K562 (cell line): ENCODE measurements around the gene PLXNA2. TPM values are rescaled to one million over a fixed set of nuclear protein-coding genes. Genes with fewer than 3 reads are reported as not detected.

Experiments used
- ATAC-seq: fragments of 200-7000 bp; cut with Tn5 transposase; 3 replicates; pipeline ENCODE4 v1.9.1; 2020; ENCODE audit warnings: moderate library complexity
- BruUV-seq: library from RNA; stranded (reverse); fragments of 400-500 nt; replicated peaks from 2 replicates; lab custom pipeline; 2021; lab: Mats Ljungman, UMichigan
- CTCF ChIA-PET: fragments of 300-600 bp; formaldehyde crosslinking; extraction: SDS; loops from one replicate; lab custom pipeline; 2021; ENCODE audit warnings: low intra/inter-chr PET ratio; lab: Yijun Ruan, JAX
- POLR2A ChIA-PET: fragments of 300-600, 350-650 bp; sonication (Branson Sonifier 250); formaldehyde crosslinking; extraction: SDS; loops from one replicate; lab custom pipeline; 2021; ENCODE audit warnings: antibody characterized with exemption, inconsistent platforms; lab: Yijun Ruan, JAX
- DNase-seq, 4 experiments: peaks; one replicate each; pipeline versions ENCODE4 v3.0.0 to v3.0.0-alpha.2; 2011 to 2018; ENCODE audit warnings: low spot score in 3 of 4, mixed read lengths in 3 of 4; ENCODE audit errors: extremely low read depth in 1 of 4
- FAIRE-seq: peaks from 2 replicates; lab custom pipeline; 2011; peaks lifted over from hg19 to GRCh38; lab: Jason Lieb, UNC
- H2AFZ ChIP-seq: 2 replicates; pipeline ENCODE4 v1.6.0; 2011; ENCODE audit warnings: low read depth, low read length, control low read depth, inconsistent platforms
- H3K27ac ChIP-seq: fragments of 200-600 bp; 3 replicates; pipeline ENCODE4 v1.8.0; 2011; ENCODE audit warnings: low read depth, mild to moderate bottlenecking, control low read depth, inconsistent platforms, low read length, moderate library complexity, mixed read lengths; ENCODE audit errors: extremely low read depth
- H3K27me3 ChIP-seq, 2 experiments: fragments of 300-600 bp in 1 of 2; 2 replicates in 1 of 2; 3 replicates in 1 of 2; pipeline versions ENCODE4 v1.6.0 to v1.8.0; 2011; ENCODE audit warnings: inconsistent platforms in 2 of 2, low read length in 2 of 2, mild to moderate bottlenecking in 1 of 2, mixed read lengths in 1 of 2, moderate library complexity in 1 of 2; ENCODE audit not compliant: control insufficient read depth in 2 of 2, insufficient read depth in 2 of 2
- H3K36me3 ChIP-seq: fragments of 300-600 bp; 3 replicates; pipeline ENCODE4 v1.8.0; 2011; ENCODE audit warnings: mild to moderate bottlenecking, low read length, inconsistent platforms; ENCODE audit not compliant: control insufficient read depth, insufficient read depth
- H3K4me1 ChIP-seq, 2 experiments: fragments of 200-600 bp in 1 of 2; replicated peaks in 1 of 2; 2 replicates in 1 of 2; 3 replicates in 1 of 2; pipeline versions ENCODE4 v1.5.1 to v1.8.0; 2011; ENCODE audit warnings: inconsistent platforms in 2 of 2, low read length in 2 of 2, mild to moderate bottlenecking in 1 of 2, mixed read lengths in 1 of 2, moderate library complexity in 1 of 2; ENCODE audit not compliant: control insufficient read depth in 2 of 2, insufficient read depth in 2 of 2
- H3K4me2 ChIP-seq: 2 replicates; pipeline ENCODE4 v1.6.1; 2011; ENCODE audit warnings: low read length, control low read depth, inconsistent platforms, mixed read lengths; ENCODE audit not compliant: insufficient read depth
- H3K4me3 ChIP-seq: fragments of 200-600 bp; sonication (generic), shearing (Covaris generic); 2 replicates; pipeline ENCODE4 v1.5.1; 2016; ENCODE audit warnings: control low read depth, inconsistent platforms
- H3K79me2 ChIP-seq: fragments of 200-600 bp; 3 replicates; pipeline ENCODE4 v1.8.0; 2011; ENCODE audit warnings: low read length, inconsistent platforms; ENCODE audit not compliant: control insufficient read depth, insufficient read depth
- H3K9ac ChIP-seq, 2 experiments: 2 replicates each; pipeline versions ENCODE4 v1.6.0 to v1.6.1; 2011; ENCODE audit warnings: low read depth in 2 of 2, low read length in 2 of 2, control low read depth in 1 of 2, inconsistent platforms in 1 of 2, mild to moderate bottlenecking in 1 of 2, mixed read lengths in 1 of 2; ENCODE audit not compliant: insufficient read depth in 1 of 2
- H3K9me1 ChIP-seq: one replicate; pipeline ENCODE4 v1.6.0; 2011; ENCODE audit warnings: inconsistent platforms, mild to moderate bottlenecking, low read length, moderate library complexity; ENCODE audit not compliant: control insufficient read depth, insufficient read depth
- H3K9me3 ChIP-seq: replicated peaks from 2 replicates; pipeline ENCODE4 v1.5.1; 2011; ENCODE audit warnings: low read depth, low read length, inconsistent platforms; ENCODE audit not compliant: control insufficient read depth, insufficient read depth
- H4K20me1 ChIP-seq: replicated peaks from 2 replicates; pipeline ENCODE4 v1.6.1; 2011; ENCODE audit warnings: low read length, inconsistent platforms, mixed read lengths; ENCODE audit not compliant: control insufficient read depth, insufficient read depth
- RAD21 ChIP-seq, 2 experiments: fragments of 250-450 bp in 1 of 2; fragments of 450-650 bp in 1 of 2; sonication (Bioruptor Pico) in 1 of 2; formaldehyde crosslinking in 1 of 2; IDR thresholded peaks in 1 of 2; conservative IDR thresholded peaks in 1 of 2; 2 replicates each; pipeline versions ENCODE4 v1.4.0 to v1.8.0; 2020 to 2022; ENCODE audit warnings: mild to moderate bottlenecking in 2 of 2, moderate library complexity in 1 of 2
- SMARCA4 ChIP-seq: fragments of 450-650 bp; IDR thresholded peaks from 2 replicates; pipeline ENCODE4 v1.6.1; 2016
- ZKSCAN8 ChIP-seq: fragments of 200-800 bp; sonication (Bioruptor generic); IDR thresholded peaks from 2 replicates; pipeline ENCODE4 v1.6.1; 2016; ENCODE audit warnings: missing genetic modification characterization, missing compliant biosample characterization
- WGBS: fragments of 100-300 bp; shearing (Covaris generic); methylation state at CpG from one replicate; pipeline ENCODE4 v1.1.6; 2016; ENCODE audit warnings: low coverage, mixed read lengths; ENCODE audit not compliant: insufficient coverage; ENCODE audit errors: missing lambda C conversion rate; 5-methylcytosine and 5-hydroxymethylcytosine counted together
- in situ Hi-C: fragments of 300-500 bp; cut with MboI; formaldehyde crosslinking; loops from 4 replicates; pipeline ENCODE4 v1.15.0; 2018; ENCODE audit warnings: inconsistent platforms, mixed read lengths
- intact Hi-C: fragments of 100-400 bp; cut with micrococcal nuclease; formaldehyde crosslinking; loops from 2 replicates; pipeline ENCODE4 v1.14.2; 2022
- polyA plus RNA-seq, 8 experiments: library from polyadenylated mRNA; depleted of rRNA in 4 of 8; stranded (reverse) in 5 of 8; unstranded in 3 of 8; fragments of >200 nt; fragmentation: Nextera tagmentation in 2 of 8; fragmentation: Illumina TruSeq in 1 of 8; extraction: Ambion mirVana in 2 of 8; extraction: Trizol in 1 of 8; gene quantifications; 2 replicates each; pipeline versions ENCODE4 v1.2.1 to v1.2.3, GENCODE V29; 2011 to 2014; ENCODE audit warnings: inconsistent platforms in 1 of 8, missing spikeins in 1 of 8
- total RNA-seq, 7 experiments: library from RNA; depleted of rRNA in 6 of 7; stranded (reverse); fragments of >200 nt in 6 of 7; fragmentation: Illumina TruSeq in 2 of 7; extraction: Trizol in 2 of 7; gene quantifications; 2 replicates each; pipeline versions ENCODE4 v1.2.1 to v1.2.3, GENCODE V29; 2011 to 2021; ENCODE audit warnings: low replicate concordance in 1 of 7
- TF ChIP-seq, protein P1 (sequence below), 3 experiments: IDR thresholded peaks in 2 of 3; conservative IDR thresholded peaks in 1 of 3; 2 replicates each; pipeline ENCODE4 v1.5.1; 2011 to 2012; ENCODE audit warnings: low read length in 3 of 3, mild to moderate bottlenecking in 3 of 3, control low read depth in 2 of 3, improper control_type of control experiment in 1 of 3, inconsistent platforms in 1 of 3, low read depth in 1 of 3, mixed read lengths in 1 of 3, moderate library complexity in 1 of 3; ENCODE audit not compliant: insufficient read depth in 2 of 3

Gene PLXNA2
- total and polyA plus RNA-seq, 9 of the 15 experiments (the other 6 are each of a cell fraction or from before 2014, with no cell fraction given): 0.01 to 1.3 (median 0.32) TPM

DNA sequence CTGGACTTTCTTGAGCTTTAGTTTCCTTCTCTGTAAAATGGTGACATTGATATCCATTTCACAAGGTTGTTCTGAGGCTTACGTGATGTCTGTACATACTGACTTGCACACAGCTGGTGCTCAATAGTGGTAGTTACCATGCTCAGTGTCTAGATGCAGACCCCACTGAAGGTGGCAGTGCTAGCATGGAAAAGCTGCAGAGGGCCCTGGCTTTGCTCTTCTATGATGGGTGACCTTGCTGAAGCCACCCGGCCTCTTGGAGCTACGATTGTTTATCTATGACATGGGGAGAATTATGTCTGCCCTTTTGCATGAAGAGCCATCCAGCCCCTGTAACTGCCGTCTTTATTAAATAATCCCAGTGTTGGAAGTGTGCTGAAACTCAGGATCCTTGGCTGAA, 131.8 kb downstream of the PLXNA2 start:
- Histone ChIP-seq H3K9ac (no peak overlapping the region), H3K4me2 (no peak overlapping the region), H4K20me1 (no peaks in the 10 kb centered on the region), H3K9me1 (no peaks in the 10 kb centered on the region), H3K4me1 (no peaks in the 10 kb centered on the region), H3K9me3 (no peaks in the 10 kb centered on the region), H3K79me2 (no peaks in the 10 kb centered on the region), H3K4me3 (no peak overlapping the region), H3K27ac (no peak overlapping the region), H3K27me3 (peaks cover 32 to 58% of the 10 kb centered on the region in 2 experiments), H3K36me3 (no peaks in the 10 kb centered on the region), H2AFZ (no peak overlapping the region)
- TF ChIP-seq, protein P1, sequence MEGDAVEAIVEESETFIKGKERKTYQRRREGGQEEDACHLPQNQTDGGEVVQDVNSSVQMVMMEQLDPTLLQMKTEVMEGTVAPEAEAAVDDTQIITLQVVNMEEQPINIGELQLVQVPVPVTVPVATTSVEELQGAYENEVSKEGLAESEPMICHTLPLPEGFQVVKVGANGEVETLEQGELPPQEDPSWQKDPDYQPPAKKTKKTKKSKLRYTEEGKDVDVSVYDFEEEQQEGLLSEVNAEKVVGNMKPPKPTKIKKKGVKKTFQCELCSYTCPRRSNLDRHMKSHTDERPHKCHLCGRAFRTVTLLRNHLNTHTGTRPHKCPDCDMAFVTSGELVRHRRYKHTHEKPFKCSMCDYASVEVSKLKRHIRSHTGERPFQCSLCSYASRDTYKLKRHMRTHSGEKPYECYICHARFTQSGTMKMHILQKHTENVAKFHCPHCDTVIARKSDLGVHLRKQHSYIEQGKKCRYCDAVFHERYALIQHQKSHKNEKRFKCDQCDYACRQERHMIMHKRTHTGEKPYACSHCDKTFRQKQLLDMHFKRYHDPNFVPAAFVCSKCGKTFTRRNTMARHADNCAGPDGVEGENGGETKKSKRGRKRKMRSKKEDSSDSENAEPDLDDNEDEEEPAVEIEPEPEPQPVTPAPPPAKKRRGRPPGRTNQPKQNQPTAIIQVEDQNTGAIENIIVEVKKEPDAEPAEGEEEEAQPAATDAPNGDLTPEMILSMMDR (IDR thresholded peaks at IDR 0.05 in 2 of 3, conservative IDR thresholded peaks at IDR 0.05 in 1 of 3; ENCODE audit: insufficient read depth in 2 of 3, low read depth in 1 of 3, low read length in 3 of 3): 0 out of 6 replicates have a peak, but pooled peaks of 2 of the 3 experiments have one; percentile 10 to 12
- no peak for TF ChIP-seq SMARCA4
- TF ChIP-seq RAD21 (CRISPR knock-in tag; conservative IDR thresholded peaks at IDR 0.05 in 1 of 2, IDR thresholded peaks at IDR 0.05 in 1 of 2): peak in 1 of 2 experiments; percentile 36; a peak in 2 of 4 replicates
- peak; percentile 90 for TF ChIP-seq ZKSCAN8
- WGBS: 2% methylated on average over 4 of the region's 4 CpGs
- ATAC-seq: no peak; the same call in 2 of the 3 replicates
- ChIA-PET POLR2A (interaction anchor here (0.6 to 1.8 kb wide), 6 partner anchors 11 to 107 kb away, joined by 3 to 6 read pairs (median 3); no protein-coding TSS in a partner anchor), CTCF (no interaction called here)
- peak; percentile 51 for FAIRE-seq
- intact Hi-C loops (no loop called here), in situ Hi-C loops (no loop called here)
- BruUV-seq: no TSS peak
- no peak for DNase-seq
